Measurements from ENCODE around the gene PDPN.

PDPN gene

GRCh38 chr1:13570924-13571323, 12.7 kb upstream of the PDPN start:
- in situ Hi-C loops (cut with MboI; ENCODE audit: low pct_unique_long_range_greater_than_20kb, low sequenced_read_pairs, unreplicated experiment), result no loop called here
- TF ChIP-seq CTCF (IDR thresholded peaks at IDR 0.05; ENCODE audit: extremely low read depth, insufficient read depth, missing control alignments), result peak; percentile 51
- DNase-seq (ENCODE audit: low spot score), result no peak

GRCh38 chr1:13573586-13573985, 10.0 kb upstream of the PDPN start:
- no peak for DNase-seq (ENCODE audit: low spot score)
- in situ Hi-C loops (cut with MboI; ENCODE audit: low pct_unique_long_range_greater_than_20kb, low sequenced_read_pairs, unreplicated experiment), result no loop called here
- TF ChIP-seq CTCF (IDR thresholded peaks at IDR 0.05; ENCODE audit: extremely low read depth, insufficient read depth, missing control alignments), result no peak

- in situ Hi-C loops (cut with MboI; ENCODE audit: low pct_unique_long_range_greater_than_20kb, low sequenced_read_pairs, unreplicated experiment), result no loop called here
- DNase-seq (ENCODE audit: low spot score), result no peak
- no peak for TF ChIP-seq CTCF (IDR thresholded peaks at IDR 0.05; ENCODE audit: extremely low read depth, insufficient read depth, missing control alignments)
These were observed 6.7 kb upstream of the PDPN start for GRCh38 chr1:13576926-13577325.

GRCh38 chr1:13577846-13578245, 5.8 kb upstream of the PDPN start:
- peak; percentile 4 for DNase-seq (ENCODE audit: low spot score)
- in situ Hi-C loops (cut with MboI; ENCODE audit: low pct_unique_long_range_greater_than_20kb, low sequenced_read_pairs, unreplicated experiment), result no loop called here

GRCh38 chr1:13581446-13581845, 2.2 kb upstream of the PDPN start:
- DNase-seq (ENCODE audit: low spot score), result no peak
- no peak for TF ChIP-seq CTCF (IDR thresholded peaks at IDR 0.05; ENCODE audit: extremely low read depth, insufficient read depth, missing control alignments)
- in situ Hi-C loops (cut with MboI; ENCODE audit: low pct_unique_long_range_greater_than_20kb, low sequenced_read_pairs, unreplicated experiment), result no loop called here

More at GRCh38 chr1:13577846-13578245, 5.8 kb upstream of the PDPN start:
- no peak for TF ChIP-seq CTCF (IDR thresholded peaks at IDR 0.05; ENCODE audit: extremely low read depth, insufficient read depth, missing control alignments)

GRCh38 chr1:13582713-13583443, 754 bp upstream of the PDPN start:
- TF ChIP-seq CTCF (IDR thresholded peaks at IDR 0.05; ENCODE audit: extremely low read depth, insufficient read depth, missing control alignments), result no peak
- in situ Hi-C loops (cut with MboI; ENCODE audit: low pct_unique_long_range_greater_than_20kb, low sequenced_read_pairs, unreplicated experiment), result no loop called here
- peak; percentile 14 for DNase-seq (ENCODE audit: low spot score)

Measured in GM13977 (cell line).